Globus pallidus (tissue), 1 donor: ENCODE measurements around the gene APBA1.
"Not testable (repeated sequence)": the region's sequence is repeated elsewhere in the genome, so short reads cannot be mapped to it uniquely, and the experiment has no call there.

Source experiments
- DNase-seq: peaks from one replicate; pipeline ENCODE4 v3.0.0-alpha.2; 2015; ENCODE audit warnings: low spot score

APBA1 gene

DNA sequence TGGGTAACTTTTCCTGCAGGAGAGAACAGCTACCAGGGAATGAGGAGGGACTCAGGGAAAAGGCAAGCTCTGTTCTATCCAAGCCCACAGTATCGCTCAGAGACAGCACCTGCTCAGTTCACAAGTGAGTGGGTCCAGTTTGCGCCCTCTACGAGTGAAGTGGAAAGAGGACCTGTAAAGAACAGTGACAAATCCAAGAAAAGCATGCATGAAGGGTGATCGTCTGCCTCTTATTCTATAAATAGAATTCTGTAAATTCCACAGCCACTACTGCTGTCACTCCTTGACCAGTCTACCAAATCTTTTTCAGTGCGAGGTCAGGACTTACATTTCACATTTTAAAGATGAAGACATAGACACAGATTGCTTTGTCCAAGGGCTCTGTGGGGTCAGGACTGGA is 229.7 kb downstream of the APBA1 start:
- no peak for DNase-seq

DNA sequence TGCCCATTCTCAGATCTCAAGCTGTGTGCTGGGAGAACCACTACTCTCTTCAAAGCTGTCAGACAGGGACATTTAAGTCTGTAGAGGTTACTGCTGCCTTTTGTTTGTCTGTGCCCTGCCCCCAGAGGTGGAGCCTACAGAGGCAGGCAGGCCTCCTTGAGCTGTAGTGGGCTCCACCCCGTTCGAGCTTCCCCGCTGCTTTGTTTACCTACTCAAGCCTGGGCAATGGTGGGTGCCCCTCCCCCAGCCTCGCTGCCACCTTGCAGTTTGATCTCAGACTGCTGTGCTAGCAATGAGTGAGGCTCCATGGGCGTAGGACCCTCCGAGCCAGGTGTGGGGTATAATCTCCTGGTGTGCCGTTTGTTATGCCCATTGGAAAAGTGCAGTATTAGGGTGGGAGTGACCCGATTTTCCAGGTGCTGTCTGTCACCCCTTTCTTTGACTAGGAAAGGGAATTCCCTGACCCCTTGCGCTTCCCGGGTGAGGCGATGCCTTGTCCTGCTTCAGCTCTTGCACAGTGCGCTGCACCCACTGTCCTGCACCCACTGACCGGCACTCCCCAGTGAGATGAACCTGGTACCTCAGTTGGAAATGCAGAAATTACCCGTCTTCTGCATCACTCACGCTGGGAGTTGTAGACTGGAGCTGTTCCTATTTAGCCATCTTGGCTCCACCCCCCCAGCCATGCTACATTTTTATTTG is 231.8 kb downstream of the APBA1 start:
- not testable (repeated sequence) for DNase-seq

DNA sequence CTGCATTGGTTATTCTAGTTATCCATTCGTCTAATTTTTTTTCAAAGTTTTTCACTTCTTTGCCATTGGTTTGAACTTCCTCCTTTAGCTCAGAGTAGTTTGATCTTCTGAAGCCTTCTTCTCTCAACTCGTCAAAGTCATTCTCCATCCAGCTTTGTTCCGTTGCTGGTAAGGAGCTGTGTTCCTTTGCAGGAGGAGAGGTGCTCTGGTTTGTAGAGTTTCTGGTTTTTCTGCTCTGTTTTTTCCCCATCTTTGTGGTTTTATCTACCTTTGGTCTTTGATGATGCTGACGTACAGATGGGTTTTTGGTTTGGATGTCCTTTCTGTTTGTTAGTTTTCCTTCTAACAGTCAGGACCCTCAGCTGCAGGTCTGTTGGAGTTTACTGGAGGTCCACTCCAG is 232.5 kb downstream of the APBA1 start:
- not testable (repeated sequence) for DNase-seq

DNA sequence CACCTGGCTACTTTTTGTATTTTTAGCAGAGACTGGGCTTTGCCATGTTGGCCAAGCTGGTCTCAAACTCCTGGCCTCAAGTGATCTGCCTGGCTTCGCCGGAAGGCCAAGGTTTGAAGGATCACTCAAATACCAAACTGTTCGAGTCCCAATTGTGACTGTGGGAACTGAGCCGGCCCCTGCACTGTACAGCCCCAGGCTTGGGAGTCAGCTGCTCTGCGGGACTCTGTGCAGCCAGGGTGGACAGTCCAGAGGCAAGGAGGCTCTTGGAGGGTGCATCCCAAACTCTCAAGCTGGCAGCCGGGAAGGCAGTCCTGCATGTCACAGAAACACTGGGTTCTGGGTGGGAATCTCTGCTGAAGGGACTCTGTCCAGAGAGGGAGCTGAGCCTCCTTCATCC is 238.2 kb downstream of the APBA1 start:
- DNase-seq, result no peak

DNA sequence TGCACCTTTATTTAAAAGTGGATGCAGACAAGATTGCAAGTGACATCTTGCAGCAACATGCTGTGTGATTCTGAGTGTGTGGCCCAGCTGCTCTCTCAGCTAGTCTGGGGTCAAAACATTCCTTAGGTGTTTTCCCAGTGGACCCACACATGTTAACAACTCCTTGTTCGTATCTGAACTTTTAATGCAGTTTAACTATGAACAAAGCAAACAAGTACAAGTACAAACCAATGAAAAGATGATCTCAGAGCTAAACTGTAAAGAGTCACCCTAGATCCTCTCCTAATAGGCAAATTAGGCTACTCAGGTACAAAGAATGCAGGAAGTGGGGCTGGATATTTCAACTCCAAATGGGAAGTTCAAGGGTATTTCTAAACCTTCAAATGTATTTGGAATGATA is 238.8 kb downstream of the APBA1 start:
- no peak for DNase-seq

DNA sequence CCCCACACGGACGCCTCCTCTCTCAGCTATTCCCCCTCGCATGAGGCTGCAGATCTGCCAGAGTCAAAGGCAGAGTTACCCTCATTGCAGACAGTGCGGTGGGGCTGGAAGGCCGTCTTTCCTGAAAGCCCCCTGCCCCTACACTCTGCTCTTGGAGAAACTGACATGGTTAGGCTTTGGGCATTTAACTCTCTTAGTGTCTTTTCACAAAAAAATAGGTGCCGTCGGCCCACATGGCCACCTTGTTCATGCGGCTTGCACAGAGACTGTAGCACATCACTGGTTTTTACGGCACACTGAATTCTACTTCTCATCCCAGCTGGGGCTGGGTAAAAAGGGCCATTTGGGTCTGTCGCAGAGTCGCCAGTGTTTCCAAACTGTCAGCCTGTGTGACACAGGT is 239.5 kb downstream of the APBA1 start:
- no peak for DNase-seq

DNA sequence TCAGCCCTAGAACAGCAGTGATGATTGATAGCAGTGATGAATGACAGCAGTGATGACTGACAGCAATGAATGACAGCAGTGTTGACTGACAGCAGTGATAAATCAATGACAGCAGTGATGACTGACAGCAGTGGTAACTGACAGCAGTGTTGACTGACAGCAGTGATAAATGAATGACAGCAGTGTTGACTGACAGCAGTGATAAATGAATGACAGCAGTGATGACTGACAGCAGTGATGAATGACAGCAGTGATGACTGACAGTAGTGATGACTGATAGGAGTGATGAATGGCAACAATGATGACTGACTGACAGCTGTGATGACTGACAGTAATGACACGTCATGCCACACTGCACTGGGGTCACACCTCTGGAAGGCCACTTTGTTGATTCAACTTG is 240.4 kb downstream of the APBA1 start:
- no peak for DNase-seq

DNA sequence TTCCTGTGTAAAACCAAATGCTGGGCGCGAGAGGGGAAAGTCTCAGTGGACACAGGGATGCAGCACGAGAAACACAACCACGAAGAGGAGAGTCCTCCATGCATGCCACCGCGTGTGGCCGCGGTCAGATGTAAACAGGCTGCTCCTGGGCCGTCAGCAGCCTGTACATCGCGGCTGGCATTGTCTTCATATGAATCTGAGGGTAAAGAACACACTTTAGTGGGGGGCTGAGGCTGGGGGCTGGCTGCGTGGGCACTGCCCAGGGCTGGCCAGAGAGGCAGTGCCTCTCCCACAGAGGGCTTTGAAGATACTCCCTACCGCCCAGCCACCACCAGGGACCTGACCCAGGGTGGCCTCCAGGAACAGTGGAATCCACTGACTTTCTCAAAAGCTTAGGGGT is 241.0 kb downstream of the APBA1 start:
- DNase-seq, result no peak

DNA sequence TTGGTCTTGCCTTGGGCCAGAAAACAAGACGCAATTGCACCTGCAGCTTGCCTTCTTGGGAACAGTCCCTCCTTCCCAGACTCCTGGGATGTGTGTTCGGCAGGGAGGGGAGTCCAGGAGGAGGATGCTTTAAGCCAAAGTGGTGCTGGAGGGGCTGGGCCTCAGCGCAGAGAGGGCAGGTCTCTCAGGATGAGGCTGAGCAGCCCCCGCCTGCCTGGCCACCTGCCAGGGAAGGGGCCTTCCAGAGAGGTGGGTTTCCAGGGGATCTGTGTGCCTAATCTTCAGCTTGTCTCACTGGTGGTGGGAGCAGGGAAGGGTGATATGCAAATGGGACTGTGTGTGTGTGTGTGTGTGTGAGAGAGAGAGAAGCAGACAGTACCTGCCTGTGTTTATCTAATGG is 242.0 kb downstream of the APBA1 start:
- no peak for DNase-seq

DNA sequence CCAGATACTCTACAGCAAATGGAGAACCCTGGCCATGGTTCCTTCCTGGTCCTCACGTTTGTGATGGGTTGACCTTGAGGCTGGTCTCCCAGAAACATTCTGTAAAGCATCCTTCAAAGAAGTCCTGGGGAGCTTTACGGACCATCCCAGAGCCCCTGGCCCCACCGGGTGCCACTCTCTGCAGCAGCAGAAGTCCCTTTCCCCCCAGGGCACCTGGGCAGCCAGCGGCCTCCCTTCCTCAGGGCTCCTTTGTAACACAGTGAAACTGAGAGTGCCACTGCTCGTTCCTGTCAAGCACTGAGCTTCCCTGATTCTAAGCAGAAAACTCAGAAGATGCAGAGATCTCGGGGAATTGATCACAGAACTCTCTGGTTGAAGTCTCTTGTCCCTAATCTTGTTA is 242.9 kb downstream of the APBA1 start:
- DNase-seq, result no peak

DNA sequence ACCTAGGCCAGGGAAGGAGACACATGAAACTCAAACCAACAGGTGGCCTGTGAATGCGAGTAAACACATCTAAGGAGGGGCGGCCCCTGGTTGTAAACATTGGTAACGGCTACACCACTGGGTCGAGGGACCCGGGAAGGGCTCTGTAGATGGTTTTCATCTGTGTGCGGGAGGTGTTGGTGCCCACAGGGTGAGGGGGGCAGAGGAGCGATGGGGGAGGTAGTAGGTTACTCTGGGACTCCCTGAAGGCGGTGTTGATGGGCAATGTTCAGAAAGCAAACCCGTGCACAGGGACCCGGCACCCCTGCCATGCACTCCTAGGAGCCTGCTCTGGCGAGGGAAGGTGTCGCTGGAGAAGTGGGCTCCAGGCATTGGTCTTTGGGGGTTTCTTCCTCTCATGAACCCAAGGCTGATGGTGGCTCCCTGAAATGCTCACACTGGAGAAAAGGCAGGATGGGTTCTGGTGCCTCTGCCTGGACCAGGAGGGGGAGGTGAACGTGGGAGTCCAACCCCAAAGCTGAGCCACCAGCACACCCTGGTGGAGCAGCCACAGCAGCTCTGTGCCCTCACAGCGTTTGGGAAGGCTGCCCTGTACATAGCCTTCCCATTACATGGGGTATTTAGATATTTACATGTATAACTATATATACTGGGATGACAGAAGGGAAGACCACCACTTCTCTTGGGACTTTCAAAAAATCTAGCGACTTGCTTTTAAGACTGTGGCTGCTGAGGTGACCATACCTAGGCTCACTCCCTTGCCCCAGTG is 244.0 kb downstream of the APBA1 start:
- no peak for DNase-seq

DNA sequence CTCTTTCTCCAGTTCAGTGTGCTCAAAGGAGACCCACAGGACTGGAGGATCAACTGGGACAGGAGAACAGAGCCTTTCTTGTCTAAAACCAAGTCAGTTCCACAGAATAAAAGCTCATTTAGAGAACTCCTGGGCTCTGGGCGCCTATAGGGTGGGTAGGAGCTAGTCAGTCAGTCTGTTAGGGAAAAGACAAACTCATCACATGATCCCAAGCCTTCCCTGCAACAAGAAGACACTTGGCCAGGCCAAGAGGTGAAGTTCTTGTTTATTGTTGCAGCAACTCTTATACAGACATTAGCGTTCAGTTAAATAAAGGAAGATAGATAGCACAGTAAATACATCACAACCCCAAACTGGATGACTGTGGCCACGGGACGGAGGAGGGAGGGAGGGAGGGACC is 244.9 kb downstream of the APBA1 start:
- peak; percentile 82 for DNase-seq

DNA sequence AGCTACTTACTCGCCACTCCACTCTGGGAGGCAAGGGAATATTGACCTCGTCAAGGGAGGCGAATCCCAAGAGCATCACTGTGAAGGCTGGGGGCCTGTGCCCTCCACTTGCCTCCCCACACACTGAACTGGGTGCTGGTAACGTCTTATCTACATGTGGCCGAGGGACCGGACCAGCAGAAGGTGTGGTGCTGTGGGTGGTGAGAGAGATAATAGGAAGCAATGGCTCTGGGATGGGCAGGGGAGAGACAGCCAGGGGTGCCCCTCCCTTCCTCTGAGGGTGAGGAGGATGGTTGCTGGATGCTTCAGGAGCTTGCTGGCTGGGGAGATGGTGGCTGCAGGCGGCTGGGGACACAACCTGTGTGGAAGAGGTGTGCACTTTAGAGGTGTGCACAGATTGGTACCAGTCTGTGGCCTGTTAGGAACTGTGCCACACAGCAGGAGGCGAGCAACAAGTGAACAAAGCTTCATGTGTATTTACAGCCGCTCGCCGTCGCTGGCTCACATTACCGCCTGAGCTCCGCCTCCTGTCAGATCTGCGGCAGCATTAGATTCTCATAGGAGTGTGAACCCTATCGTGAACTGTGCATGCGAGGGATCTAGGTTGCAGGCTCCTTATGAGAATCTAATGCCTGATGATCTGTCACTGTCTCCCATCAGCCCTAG is 246.9 kb downstream of the APBA1 start:
- peak; percentile 75 for DNase-seq

DNA sequence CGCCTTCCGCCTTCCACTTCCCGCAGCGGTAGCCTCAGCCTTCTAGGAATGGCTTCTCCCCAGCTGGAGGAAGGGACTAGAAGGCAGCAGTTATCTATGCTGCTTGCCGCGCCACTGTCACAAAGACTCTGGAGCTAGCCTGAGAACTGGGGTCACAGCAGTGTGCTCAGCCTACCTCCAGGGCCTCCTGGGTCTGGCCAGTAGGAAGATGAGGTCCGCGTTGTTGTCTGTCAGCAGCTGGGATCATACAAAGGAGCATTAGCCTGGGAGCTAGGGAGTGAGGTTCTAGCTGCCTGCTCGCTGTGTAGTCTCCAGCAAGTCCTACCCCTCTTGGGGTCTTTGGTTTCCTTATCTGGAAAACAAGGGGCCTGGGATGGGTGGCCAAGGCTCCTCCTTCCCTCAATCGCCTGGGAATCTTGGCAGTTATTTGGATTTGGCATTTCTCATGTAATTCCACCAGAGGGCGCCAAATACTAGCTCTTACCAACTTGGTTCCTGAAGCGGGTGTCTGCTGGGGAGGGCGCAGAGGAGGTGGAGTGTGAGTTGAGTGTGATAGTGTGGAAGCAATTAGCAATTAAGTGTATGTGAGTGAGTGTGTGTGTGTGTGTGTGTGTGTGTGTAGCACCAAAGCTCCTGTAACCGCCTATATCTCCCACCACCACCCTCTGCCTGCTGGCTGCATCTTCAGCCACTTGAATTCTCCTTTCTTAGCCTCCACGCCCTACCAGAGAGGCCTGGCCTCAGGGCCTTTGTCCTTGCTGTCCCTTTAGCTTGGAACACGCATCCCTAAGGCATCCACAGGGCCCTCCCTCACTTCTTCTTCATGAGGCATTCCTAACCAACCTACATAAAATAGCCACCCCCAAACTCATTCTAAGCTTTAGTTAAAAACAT is 250.0 kb downstream of the APBA1 start:
- peak; percentile 81 for DNase-seq

DNA sequence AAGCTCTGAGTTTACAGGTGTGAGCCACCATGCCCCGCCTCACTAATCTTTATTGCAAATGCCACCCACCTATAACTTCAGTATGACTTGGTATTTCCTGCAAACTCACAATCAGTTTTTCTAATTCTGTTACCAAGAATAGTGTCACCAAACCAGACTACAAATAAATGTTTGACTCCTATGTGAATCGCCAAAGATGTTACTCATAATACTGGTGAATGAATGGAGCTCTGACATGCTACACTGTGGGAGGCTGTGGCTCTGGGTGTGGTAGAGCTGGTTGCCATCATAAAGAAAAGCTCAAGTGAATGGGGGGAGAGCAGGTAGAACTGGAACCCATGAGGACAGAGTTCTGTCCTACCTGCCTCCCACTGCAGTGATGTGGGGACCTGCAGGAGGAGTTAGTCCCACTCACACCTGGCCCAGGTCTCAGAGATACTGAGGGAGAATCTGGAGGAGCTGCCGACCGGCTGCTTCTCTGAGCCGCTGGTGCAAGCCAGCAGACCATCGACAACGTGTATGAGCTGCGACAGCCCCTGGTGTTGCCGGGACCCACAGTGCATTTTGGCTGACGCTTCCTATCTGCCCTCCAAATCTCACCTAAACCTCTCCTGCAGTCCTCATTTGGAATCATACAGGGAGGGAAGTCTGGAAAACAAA is 251.4 kb downstream of the APBA1 start:
- no peak for DNase-seq

DNA sequence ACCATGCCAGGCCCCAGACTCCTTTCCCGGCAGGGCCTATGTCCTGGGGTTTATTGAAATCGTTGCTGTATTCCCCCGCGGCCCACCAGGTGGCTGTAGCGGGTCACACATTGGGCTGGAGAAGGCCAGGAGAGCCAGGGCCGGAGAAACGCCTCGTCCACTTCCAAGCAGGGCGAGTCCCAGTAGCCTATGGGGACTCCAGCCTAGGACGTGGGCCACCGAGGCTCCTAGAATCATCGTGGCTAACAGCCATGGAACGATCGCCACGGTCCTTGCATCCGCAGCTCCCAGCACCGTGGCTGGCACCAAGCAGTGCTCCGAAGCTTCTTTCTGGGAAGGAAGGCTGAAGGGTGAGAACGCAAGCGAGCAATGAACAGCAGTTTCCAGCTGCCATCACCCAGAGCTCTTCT is 259.4 kb downstream of the APBA1 start:
- no peak for DNase-seq

DNA sequence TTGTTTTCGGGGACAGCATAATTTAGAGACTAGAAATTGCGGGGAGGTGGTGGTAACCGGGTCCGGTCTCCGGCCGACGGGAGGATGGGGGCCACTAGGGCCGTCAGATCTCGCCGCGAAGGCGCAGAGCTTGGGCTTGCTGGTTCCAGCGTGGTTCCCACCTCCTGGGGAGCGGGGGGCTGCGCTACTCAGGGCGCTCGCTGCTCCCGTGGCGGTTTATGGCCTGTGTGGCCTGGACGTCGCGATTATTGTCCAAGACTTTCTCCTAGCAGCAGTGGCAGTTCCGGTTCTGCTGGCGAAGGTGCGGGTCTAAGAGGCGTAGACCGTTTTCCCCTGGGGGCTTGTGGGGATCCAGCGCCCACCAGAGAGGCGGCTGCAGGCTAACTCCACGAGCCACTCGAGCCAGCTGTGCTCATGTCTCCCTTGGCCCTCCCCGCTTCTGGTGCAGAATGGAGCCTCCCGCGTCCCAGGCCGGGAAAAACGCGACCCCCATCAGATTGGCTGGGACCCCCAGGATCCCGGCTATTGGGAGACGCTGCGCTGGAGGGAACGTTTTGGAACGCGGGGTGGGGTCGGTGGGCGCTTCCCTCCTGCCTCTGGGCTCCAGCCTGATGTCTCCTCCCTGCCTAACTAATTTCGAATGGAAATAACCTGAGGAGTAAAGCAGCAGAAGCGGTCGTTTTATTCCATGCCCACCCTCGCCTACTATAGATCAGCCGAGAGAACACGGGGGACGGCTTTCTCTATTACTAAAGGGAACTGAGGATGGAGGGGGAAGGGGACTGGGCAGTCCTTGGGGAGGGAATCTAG is 260.0 kb downstream of the APBA1 start:
- DNase-seq, result no peak

DNA sequence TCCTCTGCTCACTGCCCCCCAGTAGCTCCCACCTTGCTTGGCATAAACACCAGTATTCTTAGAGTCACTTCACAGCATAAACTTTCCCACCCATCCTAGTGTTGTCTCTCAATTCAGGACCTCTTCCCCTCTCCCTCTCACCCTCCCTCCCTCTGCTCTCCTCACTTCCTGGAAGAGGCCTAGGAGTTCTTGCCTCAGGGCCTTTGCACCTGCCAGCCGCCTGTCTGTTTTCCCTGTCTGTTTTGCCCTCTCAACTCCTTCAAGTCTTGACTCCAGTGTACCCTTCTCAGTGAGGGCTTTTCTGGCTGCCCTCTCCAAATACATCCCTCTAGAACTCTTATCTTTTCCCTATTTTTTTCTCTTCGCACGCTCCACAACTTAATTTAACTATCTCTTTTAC is 260.9 kb downstream of the APBA1 start:
- no peak for DNase-seq

DNA sequence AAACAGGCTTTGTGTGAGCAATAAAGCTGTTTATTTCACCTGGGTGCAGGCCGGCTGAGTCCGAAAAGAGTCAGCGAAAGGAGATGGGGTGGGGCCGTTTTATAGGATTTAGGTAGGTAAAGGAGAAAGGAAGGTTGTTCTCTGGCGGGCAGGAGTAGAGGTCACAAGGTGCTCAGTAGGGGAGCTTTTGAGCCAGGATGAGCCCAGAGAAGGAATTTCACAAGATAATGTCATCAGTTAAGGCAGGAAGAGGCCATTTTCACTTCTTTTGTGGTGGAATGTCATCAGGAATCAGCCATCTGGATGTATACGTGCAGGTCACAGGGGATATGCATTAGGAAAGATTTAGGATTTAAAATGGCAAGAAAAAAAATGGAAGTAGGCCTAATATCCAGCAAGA is 262.2 kb downstream of the APBA1 start:
- DNase-seq, result not testable (repeated sequence)

DNA sequence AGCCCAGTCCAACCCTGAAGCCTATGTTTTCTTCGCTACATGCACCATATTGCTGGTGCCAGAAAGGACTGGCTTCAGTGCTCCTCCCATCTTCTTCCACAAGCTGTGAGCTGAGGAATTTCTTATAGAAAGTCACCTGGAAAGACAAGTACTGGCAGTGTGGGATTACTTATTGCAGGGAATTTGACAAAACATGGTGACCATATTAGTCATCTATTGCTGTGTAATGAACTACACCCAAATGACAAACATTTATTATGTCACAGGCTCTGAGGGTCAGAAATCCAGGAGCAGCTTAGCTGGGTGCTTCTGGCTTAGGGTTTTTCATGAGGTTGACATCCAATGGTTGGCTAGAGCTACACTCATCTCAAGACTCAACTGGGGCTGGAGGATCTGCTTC is 271.7 kb downstream of the APBA1 start:
- DNase-seq, result no peak
